SK-N-SH (cell line): ENCODE measurements around the gene ATG7. TPM values are rescaled to one million over a fixed set of nuclear protein-coding genes. Genes with fewer than 3 reads are reported as not detected.
A peak's percentile ranks its signal among the peaks of the same experiment; 100 is the strongest.

Experiments used
- CTCF ChIA-PET: fragments of 300-600, 350-600 bp; formaldehyde crosslinking; extraction: SDS; loops from one replicate; lab custom pipeline; 2021; lab: Yijun Ruan, JAX
- POLR2A ChIA-PET: fragments of 350-600 bp; sonication (Branson Sonifier 250); formaldehyde crosslinking; extraction: SDS; loops from one replicate; lab custom pipeline; 2020; ENCODE audit warnings: antibody characterized with exemption, inconsistent platforms; lab: Yijun Ruan, JAX
- DNase-seq: peaks from one replicate; pipeline ENCODE4 v3.0.0; 2012
- H2AFZ ChIP-seq: fragments of 200-600 bp; sonication (generic); 2 replicates; pipeline ENCODE4 v1.8.1; 2016; ENCODE audit warnings: antibody characterized with exemption, mild to moderate bottlenecking, low read depth
- H3F3A ChIP-seq: fragments of 200-600 bp; sonication (generic); replicated peaks from 2 replicates; pipeline ENCODE3; 2016; ENCODE audit warnings: antibody characterized with exemption, mild to moderate bottlenecking; ENCODE audit not compliant: insufficient read depth
- H3K27ac ChIP-seq, 2 experiments: fragments of 200-500 bp in 1 of 2; fragments of 200-600 bp in 1 of 2; sonication (Bioruptor generic) in 1 of 2; sonication (generic), shearing (Covaris generic) in 1 of 2; 2 replicates each; pipeline versions ENCODE4 v1.5.1 to v1.6.1; 2014 to 2016; ENCODE audit warnings: low read depth in 2 of 2, inconsistent platforms in 1 of 2, low read length in 1 of 2, mild to moderate bottlenecking in 1 of 2, mixed read lengths in 1 of 2
- H3K27me3 ChIP-seq: fragments of 200-600 bp; sonication (generic), shearing (Covaris generic); 2 replicates; pipeline ENCODE4 v1.6.1; 2016; ENCODE audit warnings: mixed run types; ENCODE audit not compliant: insufficient read depth
- H3K36me3 ChIP-seq, 2 experiments: fragments of 200-500 bp in 1 of 2; fragments of 200-600 bp in 1 of 2; sonication (Bioruptor generic) in 1 of 2; sonication (generic) in 1 of 2; replicated peaks in 1 of 2; 2 replicates each; pipeline versions ENCODE3 to v1.5.1; 2014 to 2016; ENCODE audit warnings: low read length in 1 of 2, mild to moderate bottlenecking in 1 of 2; ENCODE audit not compliant: insufficient read depth in 2 of 2, control insufficient read depth in 1 of 2
- H3K4me1 ChIP-seq, 2 experiments: fragments of 200-500 bp in 1 of 2; fragments of 200-600 bp in 1 of 2; sonication (Bioruptor generic) in 1 of 2; sonication (generic), shearing (Covaris generic) in 1 of 2; 2 replicates each; pipeline versions ENCODE4 v1.5.1 to v1.6.1; 2014 to 2016; ENCODE audit warnings: low read depth in 1 of 2, low read length in 1 of 2, mixed run types in 1 of 2; ENCODE audit not compliant: insufficient read depth in 2 of 2, control insufficient read depth in 1 of 2
- H3K4me2 ChIP-seq: fragments of 200-600 bp; sonication (generic), shearing (Covaris generic); 2 replicates; pipeline ENCODE4 v1.6.1; 2017; ENCODE audit warnings: mixed run types
- H3K4me3 ChIP-seq, 2 experiments: fragments of 200-500 bp in 1 of 2; fragments of 200-600 bp in 1 of 2; sonication (Bioruptor generic) in 1 of 2; sonication (generic), shearing (Covaris generic) in 1 of 2; 2 replicates each; pipeline versions ENCODE4 v1.5.1 to v1.8.1; 2014 to 2016; ENCODE audit warnings: low read depth in 2 of 2, inconsistent platforms in 1 of 2, low read length in 1 of 2, mild to moderate bottlenecking in 1 of 2, mixed read lengths in 1 of 2, moderate library complexity in 1 of 2
- H3K79me2 ChIP-seq: fragments of 200-600 bp; sonication (generic); 2 replicates; pipeline ENCODE4 v1.8.1; 2017; ENCODE audit warnings: mild to moderate bottlenecking; ENCODE audit not compliant: insufficient read depth
- H3K9ac ChIP-seq: fragments of 200-600 bp; sonication (generic); 2 replicates; pipeline ENCODE4 v1.6.1; 2017; ENCODE audit warnings: mixed run types
- H3K9me2 ChIP-seq: fragments of 200-600 bp; sonication (generic); 2 replicates; pipeline ENCODE4 v1.6.1; 2017; ENCODE audit warnings: mixed run types
- H3K9me3 ChIP-seq: fragments of 200-600 bp; sonication (generic); 2 replicates; pipeline ENCODE4 v1.6.1; 2017; ENCODE audit warnings: mixed run types, mild to moderate bottlenecking, moderate library complexity
- H4K20me1 ChIP-seq: fragments of 200-600 bp; sonication (generic); 2 replicates; pipeline ENCODE4 v1.6.1; 2017; ENCODE audit warnings: mild to moderate bottlenecking, mixed run types; ENCODE audit not compliant: insufficient read depth
- CHD2 ChIP-seq: fragments of 150-350 bp; IDR thresholded peaks from 2 replicates; pipeline ENCODE4 v1.6.1; 2018; ENCODE audit warnings: low read length; ENCODE audit not compliant: partially characterized antibody
- EP300 ChIP-seq, 2 experiments: IDR thresholded peaks; 2 replicates each; pipeline versions ENCODE4 v1.4.0 to v1.6.1; 2012; ENCODE audit warnings: borderline replicate concordance in 1 of 2, low read depth in 1 of 2, low read length in 1 of 2
- EZH2phosphoT487 ChIP-seq: fragments of 200-600 bp; sonication (generic); IDR thresholded peaks from 2 replicates; pipeline ENCODE4 v1.6.1; 2017; ENCODE audit warnings: low read depth, mixed run types, mild to moderate bottlenecking, antibody characterized with exemption, moderate library complexity, borderline replicate concordance
- FOSL2 ChIP-seq: IDR thresholded peaks from 2 replicates; pipeline ENCODE4 v1.4.0; 2012; ENCODE audit warnings: low read depth, mild to moderate bottlenecking, moderate library complexity, borderline replicate concordance
- FOXM1 ChIP-seq: IDR thresholded peaks from 2 replicates; pipeline ENCODE4 v1.4.0; 2012; ENCODE audit warnings: low read depth, mild to moderate bottlenecking
- GABPA ChIP-seq: IDR thresholded peaks from 2 replicates; pipeline ENCODE4 v1.4.0; 2012; ENCODE audit warnings: low read depth, mild to moderate bottlenecking
- GATA2 ChIP-seq: sonication (generic); formaldehyde crosslinking; IDR thresholded peaks from 2 replicates; pipeline ENCODE4 v1.5.0; 2020; ENCODE audit warnings: mild to moderate bottlenecking, missing genetic modification reagents
- JUND ChIP-seq: IDR thresholded peaks from 2 replicates; pipeline ENCODE4 v1.4.0; 2012
- MXI1 ChIP-seq: IDR thresholded peaks from 2 replicates; pipeline ENCODE4 v1.6.1; 2012; ENCODE audit warnings: mild to moderate bottlenecking, low read depth, low read length, improper control_type of control experiment
- NRF1 ChIP-seq: IDR thresholded peaks from 2 replicates; pipeline ENCODE4 v1.6.1; 2012; ENCODE audit warnings: low read depth, mild to moderate bottlenecking, low read length
- POLR2AphosphoS5 ChIP-seq: IDR thresholded peaks from 2 replicates; pipeline ENCODE4 v1.6.1; 2012; ENCODE audit warnings: low read depth, low read length
- RAD21 ChIP-seq: IDR thresholded peaks from 2 replicates; pipeline ENCODE4 v1.6.1; 2012; ENCODE audit warnings: mild to moderate bottlenecking, low read length
- RCOR1 ChIP-seq: fragments of 150-350 bp; IDR thresholded peaks from 2 replicates; pipeline ENCODE4 v1.6.1; 2017; ENCODE audit warnings: antibody characterized with exemption, low read length
- SIN3A ChIP-seq: IDR thresholded peaks from 2 replicates; pipeline ENCODE4 v1.6.1; 2012; ENCODE audit warnings: low read depth, mild to moderate bottlenecking, low read length, moderate library complexity, borderline replicate concordance
- TCF12 ChIP-seq: IDR thresholded peaks from 2 replicates; pipeline ENCODE4 v1.4.0; 2012
- TEAD4 ChIP-seq: IDR thresholded peaks from 2 replicates; pipeline ENCODE4 v1.4.0; 2012; ENCODE audit warnings: mild to moderate bottlenecking, borderline replicate concordance; ENCODE audit not compliant: insufficient read depth
- YY1 ChIP-seq: IDR thresholded peaks from 2 replicates; pipeline ENCODE4 v1.4.0; 2012; ENCODE audit warnings: low read depth, mild to moderate bottlenecking
- ZBTB33 ChIP-seq: IDR thresholded peaks from 2 replicates; pipeline ENCODE4 v1.4.0; 2012; ENCODE audit warnings: low read depth, borderline replicate concordance
- WGBS: methylation state at CpG from one replicate; pipeline ENCODE4 v1.1.6; 2017; ENCODE audit warnings: low lambda C conversion rate; 5-methylcytosine and 5-hydroxymethylcytosine counted together
- polyA plus RNA-seq, 3 experiments: library from polyadenylated mRNA; depleted of rRNA; stranded (reverse); fragments of >200 nt; gene quantifications; 2 replicates each; pipeline ENCODE4 v1.2.3, GENCODE V29; 2012
- TF ChIP-seq, protein P1 (sequence below): IDR thresholded peaks from 2 replicates; pipeline ENCODE4 v1.4.0; 2012; ENCODE audit warnings: low read depth, borderline replicate concordance
- TF ChIP-seq, protein P2 (sequence below): fragments of 150-350 bp; IDR thresholded peaks from 2 replicates; pipeline ENCODE4 v1.6.1; 2016; ENCODE audit warnings: mild to moderate bottlenecking, low read depth, low read length
- TF ChIP-seq, protein P3 (sequence below): fragments of 200-600 bp; sonication (generic); IDR thresholded peaks from 2 replicates; pipeline ENCODE4 v1.6.1; 2017; ENCODE audit warnings: antibody characterized with exemption, mild to moderate bottlenecking, moderate library complexity

Gene ATG7
- polyA plus RNA-seq, 1 of the 3 experiments (the other 2 are of a cell fraction), result 29.5 TPM

GRCh38 chr3:11455956-11456355 lies 183.8 kb downstream of the ATG7 start (continued):
- TF ChIP-seq MXI1 (no peak), YY1 (no peak), RCOR1 (no peak), EZH2phosphoT487 (no peak), SIN3A (no peak), NRF1 (no peak)
- TF ChIP-seq, protein P1, sequence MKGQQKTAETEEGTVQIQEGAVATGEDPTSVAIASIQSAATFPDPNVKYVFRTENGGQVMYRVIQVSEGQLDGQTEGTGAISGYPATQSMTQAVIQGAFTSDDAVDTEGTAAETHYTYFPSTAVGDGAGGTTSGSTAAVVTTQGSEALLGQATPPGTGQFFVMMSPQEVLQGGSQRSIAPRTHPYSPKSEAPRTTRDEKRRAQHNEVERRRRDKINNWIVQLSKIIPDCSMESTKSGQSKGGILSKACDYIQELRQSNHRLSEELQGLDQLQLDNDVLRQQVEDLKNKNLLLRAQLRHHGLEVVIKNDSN, result no peak
- TF ChIP-seq, protein P2, sequence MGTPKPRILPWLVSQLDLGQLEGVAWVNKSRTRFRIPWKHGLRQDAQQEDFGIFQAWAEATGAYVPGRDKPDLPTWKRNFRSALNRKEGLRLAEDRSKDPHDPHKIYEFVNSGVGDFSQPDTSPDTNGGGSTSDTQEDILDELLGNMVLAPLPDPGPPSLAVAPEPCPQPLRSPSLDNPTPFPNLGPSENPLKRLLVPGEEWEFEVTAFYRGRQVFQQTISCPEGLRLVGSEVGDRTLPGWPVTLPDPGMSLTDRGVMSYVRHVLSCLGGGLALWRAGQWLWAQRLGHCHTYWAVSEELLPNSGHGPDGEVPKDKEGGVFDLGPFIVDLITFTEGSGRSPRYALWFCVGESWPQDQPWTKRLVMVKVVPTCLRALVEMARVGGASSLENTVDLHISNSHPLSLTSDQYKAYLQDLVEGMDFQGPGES, result no peak
- TF ChIP-seq, all 33 proteins: peak for 4

- ChIA-PET POLR2A (no interaction called here), CTCF (no interaction called here)
- no peak for TF ChIP-seq FOXM1
- peak; percentile 36 for TF ChIP-seq RAD21
- no peaks in the 10 kb centered on the region for H3K9me3 ChIP-seq
- H3K4me2 ChIP-seq, result no peak overlapping the region
- 93% methylated on average over 4 of the region's 4 CpGs for WGBS
- H3K4me3 ChIP-seq, result no peak overlapping the region
- peaks cover 30% of the 10 kb centered on the region for H3F3A ChIP-seq
- H3K27ac ChIP-seq, result 0 out of 4 replicates have a peak overlapping the region, but pooled peaks of 1 of the 2 experiments have one; percentile 4
- H3K79me2 ChIP-seq, result no peaks in the 10 kb centered on the region
- H3K36me3 ChIP-seq, result no peaks in the 10 kb centered on the region
- no peak for DNase-seq
- H3K4me1 ChIP-seq, result peaks cover 13 to 31% of the 10 kb centered on the region in 2 experiments
- no peaks in the 10 kb centered on the region for H3K9me2 ChIP-seq
- H4K20me1 ChIP-seq, result no peaks in the 10 kb centered on the region
- H2AFZ ChIP-seq, result no peak overlapping the region
- H3K9ac ChIP-seq, result no peak overlapping the region
- H3K27me3 ChIP-seq, result no peaks in the 10 kb centered on the region
Observed at GRCh38 chr3:11457135-11457534, 184.9 kb downstream of the ATG7 start.

- H3K4me2 ChIP-seq, result peak overlapping the region; percentile 40
- no peaks in the 10 kb centered on the region for H3K79me2 ChIP-seq
- H3K36me3 ChIP-seq, result no peaks in the 10 kb centered on the region
- POLR2A ChIA-PET, result no interaction called here
- H3K9ac ChIP-seq, result peak overlapping the region; percentile 22; the same call in 1 of the 2 replicates
- no peak for DNase-seq
- CTCF ChIA-PET, result interaction anchor here (0.9 kb wide), 1 partner anchor 179 kb away, joined by 5 read pairs; no protein-coding TSS in a partner anchor
- H3K4me3 ChIP-seq, result no peak overlapping the region
- peaks cover 14 to 16% of the 10 kb centered on the region in 2 experiments for H3K4me1 ChIP-seq
- H3K9me2 ChIP-seq, result no peaks in the 10 kb centered on the region
- peaks cover 15% of the 10 kb centered on the region for H3F3A ChIP-seq
- H3K9me3 ChIP-seq, result no peaks in the 10 kb centered on the region
- H4K20me1 ChIP-seq, result no peaks in the 10 kb centered on the region
- H3K27me3 ChIP-seq, result no peaks in the 10 kb centered on the region
- H2AFZ ChIP-seq, result no peak overlapping the region
- 34% methylated on average over 3 of the region's 3 CpGs for WGBS
- H3K27ac ChIP-seq, result peak overlapping the region; percentile 64 to 81
- TF ChIP-seq YY1 (no peak), CHD2 (no peak), TEAD4 (peak; percentile 71; the same call in 1 of the 2 replicates), GATA2 (no peak), JUND (peak; percentile 82), SIN3A (no peak), GABPA (no peak), TCF12 (peak; percentile 84), EZH2phosphoT487 (no peak), FOSL2 (peak; percentile 83), ZBTB33 (no peak), POLR2AphosphoS5 (no peak), EP300 (IDR thresholded peaks at IDR 0.05; ENCODE audit: borderline replicate concordance in 1 of 2, low read depth in 1 of 2, low read length in 1 of 2) (peak in 1 of 2 experiments; percentile 74; a peak in 1 of 4 replicates)
- TF ChIP-seq, protein P3, sequence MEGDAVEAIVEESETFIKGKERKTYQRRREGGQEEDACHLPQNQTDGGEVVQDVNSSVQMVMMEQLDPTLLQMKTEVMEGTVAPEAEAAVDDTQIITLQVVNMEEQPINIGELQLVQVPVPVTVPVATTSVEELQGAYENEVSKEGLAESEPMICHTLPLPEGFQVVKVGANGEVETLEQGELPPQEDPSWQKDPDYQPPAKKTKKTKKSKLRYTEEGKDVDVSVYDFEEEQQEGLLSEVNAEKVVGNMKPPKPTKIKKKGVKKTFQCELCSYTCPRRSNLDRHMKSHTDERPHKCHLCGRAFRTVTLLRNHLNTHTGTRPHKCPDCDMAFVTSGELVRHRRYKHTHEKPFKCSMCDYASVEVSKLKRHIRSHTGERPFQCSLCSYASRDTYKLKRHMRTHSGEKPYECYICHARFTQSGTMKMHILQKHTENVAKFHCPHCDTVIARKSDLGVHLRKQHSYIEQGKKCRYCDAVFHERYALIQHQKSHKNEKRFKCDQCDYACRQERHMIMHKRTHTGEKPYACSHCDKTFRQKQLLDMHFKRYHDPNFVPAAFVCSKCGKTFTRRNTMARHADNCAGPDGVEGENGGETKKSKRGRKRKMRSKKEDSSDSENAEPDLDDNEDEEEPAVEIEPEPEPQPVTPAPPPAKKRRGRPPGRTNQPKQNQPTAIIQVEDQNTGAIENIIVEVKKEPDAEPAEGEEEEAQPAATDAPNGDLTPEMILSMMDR, result no peak
Observed at GRCh38 chr3:11459186-11459824, 187.1 kb downstream of the ATG7 start.
